GM12878 (cell line): Measurements from ENCODE around the gene C10orf67. TPM values are rescaled to one million over a fixed set of nuclear protein-coding genes. Genes with fewer than 3 reads are reported as not detected.
"Not testable (repeated sequence)": the region's sequence is repeated elsewhere in the genome, so short reads cannot be mapped to it uniquely, and the experiment has no call there.

Experiments used
- ATAC-seq: fragments of 200-7000 bp; cut with Tn5 transposase; 3 replicates; pipeline ENCODE4 v1.9.1; 2020; ENCODE audit warnings: mild to moderate bottlenecking, moderate library complexity
- BruUV-seq: library from RNA; stranded (reverse); fragments of 400-500 nt; replicated peaks from 2 replicates; lab custom pipeline; 2021; lab: Mats Ljungman, UMichigan
- CTCF ChIA-PET: fragments of 300-600 bp; sonication (Branson Sonifier 250); formaldehyde crosslinking; extraction: SDS; loops from one replicate; lab custom pipeline; 2021; ENCODE audit warnings: inconsistent platforms; lab: Yijun Ruan, JAX
- POLR2A ChIA-PET: fragments of 350-600 bp; formaldehyde crosslinking; extraction: SDS; loops from one replicate; lab custom pipeline; 2021; ENCODE audit warnings: inconsistent platforms; lab: Charles Lee
- RAD21 ChIA-PET: fragments of 300-600 bp; sonication (Branson Sonifier 250); formaldehyde crosslinking; loops from one replicate; lab custom pipeline; 2023; ENCODE audit warnings: antibody characterized with exemption; ENCODE audit not compliant: unreplicated experiment; lab: Charles Lee
- SMC1A ChIA-PET: fragments of 300-600 bp; sonication (Branson Sonifier 250); formaldehyde crosslinking; loops from one replicate; lab custom pipeline; 2023; ENCODE audit not compliant: unreplicated experiment, uncharacterized antibody; lab: Charles Lee
- DNase-seq: peaks from one replicate; pipeline ENCODE4 v3.0.0-alpha.2; 2011; ENCODE audit warnings: low read depth, low spot score
- FAIRE-seq: peaks from 3 replicates; lab custom pipeline; 2011; peaks lifted over from hg19 to GRCh38; lab: Jason Lieb, UNC
- H2AFZ ChIP-seq: 2 replicates; pipeline ENCODE4 v1.6.0; 2011; ENCODE audit warnings: low read depth, low read length, control low read depth; ENCODE audit not compliant: control insufficient read depth
- H3K27ac ChIP-seq: 2 replicates; pipeline ENCODE4 v1.5.1; 2011; ENCODE audit warnings: control low read depth; ENCODE audit not compliant: control insufficient read depth, insufficient read depth
- H3K27me3 ChIP-seq, 2 experiments: replicated peaks in 1 of 2; 2 replicates each; pipeline versions ENCODE4 v1.6.0 to v1.6.1; 2011; ENCODE audit warnings: low read length in 1 of 2; ENCODE audit not compliant: control insufficient read depth in 2 of 2, insufficient read depth in 2 of 2
- H3K36me3 ChIP-seq, 2 experiments: 2 replicates each; pipeline ENCODE4 v1.5.1; 2011; ENCODE audit warnings: low read length in 1 of 2; ENCODE audit not compliant: control insufficient read depth in 2 of 2, insufficient read depth in 2 of 2
- H3K4me1 ChIP-seq: 2 replicates; pipeline ENCODE4 v1.6.1; 2011; ENCODE audit warnings: mild to moderate bottlenecking, low read length, moderate library complexity, mixed read lengths; ENCODE audit not compliant: control insufficient read depth, insufficient read depth
- H3K4me2 ChIP-seq: 2 replicates; pipeline ENCODE4 v1.6.0; 2011; ENCODE audit warnings: control low read depth; ENCODE audit not compliant: control insufficient read depth, insufficient read depth
- H3K4me3 ChIP-seq: fragments of 200-600 bp; sonication (generic); 2 replicates; pipeline ENCODE4 v1.5.1; 2016
- H3K79me2 ChIP-seq: 2 replicates; pipeline ENCODE4 v1.6.0; 2011; ENCODE audit warnings: low read length; ENCODE audit not compliant: control insufficient read depth, insufficient read depth
- H3K9ac ChIP-seq: 2 replicates; pipeline ENCODE4 v1.8.0; 2011; ENCODE audit warnings: low read length, control low read depth, mixed read lengths; ENCODE audit not compliant: control insufficient read depth, insufficient read depth
- H3K9me3 ChIP-seq: replicated peaks from 3 replicates; pipeline ENCODE4 v1.5.1; 2011; ENCODE audit warnings: mild to moderate bottlenecking, low read length; ENCODE audit not compliant: control insufficient read depth, insufficient read depth
- H4K20me1 ChIP-seq: 2 replicates; pipeline ENCODE4 v1.6.0; 2011; ENCODE audit not compliant: control insufficient read depth, insufficient read depth
- ASH2L ChIP-seq: fragments of 300-600, 200-600 bp; sonication (generic); IDR thresholded peaks from 2 replicates; pipeline ENCODE4 v1.6.1; 2017; ENCODE audit warnings: low read depth, mild to moderate bottlenecking, borderline replicate concordance
- STAT1 ChIP-seq: fragments of 450-650 bp; conservative IDR thresholded peaks from 2 replicates; pipeline ENCODE4 v1.6.1; 2014; ENCODE audit warnings: antibody characterized with exemption, mild to moderate bottlenecking
- TBL1XR1 ChIP-seq: IDR thresholded peaks from 2 replicates; pipeline ENCODE4 v1.6.1; 2012; ENCODE audit warnings: low read depth, low read length, improper control_type of control experiment
- ZSCAN29 ChIP-seq: fragments of 450-650 bp; IDR thresholded peaks from 2 replicates; pipeline ENCODE4 v1.6.1; 2017; ENCODE audit warnings: mild to moderate bottlenecking, moderate library complexity
- WGBS: methylation state at CpG from one replicate; pipeline ENCODE4 v1.1.6; 2016; ENCODE audit warnings: low lambda C conversion rate; ENCODE audit not compliant: insufficient replicate concordance, insufficient coverage; ENCODE audit errors: missing lambda C conversion rate; 5-methylcytosine and 5-hydroxymethylcytosine counted together
- in situ Hi-C: fragments of 300-500 bp; cut with MboI; formaldehyde crosslinking; loops from 9 replicates; pipeline ENCODE4 v1.14.3; 2018; ENCODE audit warnings: mixed read lengths
- intact Hi-C: fragments of 100-400 bp; cut with micrococcal nuclease; formaldehyde crosslinking; loops from one replicate; pipeline ENCODE4 v1.14.2; 2022; ENCODE audit not compliant: unreplicated experiment
- polyA plus RNA-seq, 11 experiments: library from polyadenylated mRNA; depleted of rRNA in 4 of 11; unstranded in 6 of 11; stranded (reverse) in 5 of 11; fragments of >200 nt; fragmentation: Nextera tagmentation in 4 of 11; fragmentation: Illumina TruSeq in 1 of 11; extraction: Ambion mirVana in 4 of 11; extraction: Trizol in 1 of 11; gene quantifications; 1 replicate in 1 of 11; 2 replicates in 10 of 11; pipeline versions ENCODE4 v1.2.1 to v1.2.3, GENCODE V29; 2011 to 2016; ENCODE audit warnings: inconsistent platforms in 2 of 11, missing spikeins in 2 of 11, low read depth in 1 of 11
- total RNA-seq, 4 experiments: library from RNA; depleted of rRNA in 3 of 4; stranded (reverse); fragments of >200 nt in 3 of 4; fragmentation: Illumina TruSeq in 1 of 4; extraction: Trizol in 1 of 4; gene quantifications; 2 replicates each; pipeline versions ENCODE4 v1.2.1 to v1.2.3, GENCODE V29; 2013 to 2021
- TF ChIP-seq, protein P1 (sequence below): fragments of 150-350 bp; IDR thresholded peaks from 2 replicates; pipeline ENCODE4 v1.6.1; 2016; ENCODE audit warnings: low read depth, low read length

The C10orf67 gene
- total and polyA plus RNA-seq, 10 of the 15 experiments (the other 5 are each of a cell fraction or from before 2014, with no cell fraction given), result 0.06 TPM; not detected in 9

GRCh38 chr10:23258516-23258915 lies 86.1 kb downstream of the C10orf67 start (continued):
- TF ChIP-seq, protein P1, sequence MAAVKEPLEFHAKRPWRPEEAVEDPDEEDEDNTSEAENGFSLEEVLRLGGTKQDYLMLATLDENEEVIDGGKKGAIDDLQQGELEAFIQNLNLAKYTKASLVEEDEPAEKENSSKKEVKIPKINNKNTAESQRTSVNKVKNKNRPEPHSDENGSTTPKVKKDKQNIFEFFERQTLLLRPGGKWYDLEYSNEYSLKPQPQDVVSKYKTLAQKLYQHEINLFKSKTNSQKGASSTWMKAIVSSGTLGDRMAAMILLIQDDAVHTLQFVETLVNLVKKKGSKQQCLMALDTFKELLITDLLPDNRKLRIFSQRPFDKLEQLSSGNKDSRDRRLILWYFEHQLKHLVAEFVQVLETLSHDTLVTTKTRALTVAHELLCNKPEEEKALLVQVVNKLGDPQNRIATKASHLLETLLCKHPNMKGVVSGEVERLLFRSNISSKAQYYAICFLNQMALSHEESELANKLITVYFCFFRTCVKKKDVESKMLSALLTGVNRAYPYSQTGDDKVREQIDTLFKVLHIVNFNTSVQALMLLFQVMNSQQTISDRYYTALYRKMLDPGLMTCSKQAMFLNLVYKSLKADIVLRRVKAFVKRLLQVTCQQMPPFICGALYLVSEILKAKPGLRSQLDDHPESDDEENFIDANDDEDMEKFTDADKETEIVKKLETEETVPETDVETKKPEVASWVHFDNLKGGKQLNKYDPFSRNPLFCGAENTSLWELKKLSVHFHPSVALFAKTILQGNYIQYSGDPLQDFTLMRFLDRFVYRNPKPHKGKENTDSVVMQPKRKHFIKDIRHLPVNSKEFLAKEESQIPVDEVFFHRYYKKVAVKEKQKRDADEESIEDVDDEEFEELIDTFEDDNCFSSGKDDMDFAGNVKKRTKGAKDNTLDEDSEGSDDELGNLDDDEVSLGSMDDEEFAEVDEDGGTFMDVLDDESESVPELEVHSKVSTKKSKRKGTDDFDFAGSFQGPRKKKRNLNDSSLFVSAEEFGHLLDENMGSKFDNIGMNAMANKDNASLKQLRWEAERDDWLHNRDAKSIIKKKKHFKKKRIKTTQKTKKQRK, result no peak

DNA sequence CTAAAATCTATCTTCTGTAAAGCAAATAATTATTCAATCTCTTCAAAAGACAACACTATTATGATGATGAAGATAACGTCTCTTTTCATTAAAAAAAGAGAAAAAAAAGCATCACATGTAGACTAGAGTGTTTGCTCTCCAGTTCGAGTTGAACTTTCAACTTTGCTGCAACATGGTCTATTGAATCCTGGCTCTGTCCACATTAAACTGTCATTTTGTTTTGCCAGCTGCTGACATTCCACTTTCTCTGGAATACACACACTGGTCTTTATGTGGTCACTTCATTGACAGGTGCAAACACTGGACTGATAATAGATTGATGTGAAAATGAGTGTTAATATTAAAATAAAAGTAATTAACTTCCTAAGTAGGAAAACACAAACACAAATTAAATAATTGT lies 90.8 kb downstream of the C10orf67 start:
- Histone ChIP-seq H4K20me1 (no peaks in the 10 kb centered on the region), H3K4me2 (no peak overlapping the region), H3K27ac (no peak overlapping the region), H3K4me1 (no peaks in the 10 kb centered on the region), H2AFZ (no peak overlapping the region), H3K27me3 (no peaks in the 10 kb centered on the region; a peak in 1 of 4 replicates), H3K9ac (no peak overlapping the region), H3K4me3 (no peak overlapping the region), H3K9me3 (no peaks in the 10 kb centered on the region), H3K36me3 (no peaks in the 10 kb centered on the region), H3K79me2 (no peaks in the 10 kb centered on the region)
- no peak for FAIRE-seq
- no TSS peak for BruUV-seq
- intact Hi-C loops, result no loop called here
- TF ChIP-seq TBL1XR1, result no peak
- no peak for TF ChIP-seq ASH2L
- no peak for TF ChIP-seq STAT1
- TF ChIP-seq ZSCAN29, result no peak
- in situ Hi-C loops, result no loop called here
- 2% methylated on average over 2 of the region's 2 CpGs for WGBS
- RAD21 ChIA-PET, result no interaction called here
- DNase-seq, result no peak
- SMC1A ChIA-PET, result no interaction called here
- ATAC-seq, result no peak
- CTCF ChIA-PET, result no interaction called here
- POLR2A ChIA-PET, result no interaction called here

DNA sequence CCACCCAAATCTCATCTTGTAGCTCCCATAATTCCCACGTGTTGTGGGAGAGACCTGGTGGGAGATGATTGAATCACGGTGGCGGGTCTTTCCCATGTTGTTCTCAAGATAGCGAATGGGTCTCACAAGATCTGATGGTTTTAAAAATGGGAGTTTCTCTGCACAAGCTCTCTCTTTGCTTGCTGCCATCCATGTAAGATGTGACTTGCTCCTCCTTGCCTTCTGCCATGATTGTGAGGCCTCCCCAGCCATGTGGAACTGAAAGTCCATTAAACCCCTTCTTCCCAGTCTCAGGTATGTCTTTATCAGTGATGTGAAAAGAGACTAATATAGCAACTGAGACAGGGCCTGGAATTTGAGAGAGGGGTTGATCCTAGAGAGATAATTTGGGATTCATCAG lies 91.7 kb downstream of the C10orf67 start:
- intact Hi-C loops, H3K4me3 ChIP-seq, CTCF ChIA-PET, DNase-seq, H3K79me2 ChIP-seq, H3K9ac ChIP-seq, H3K27me3 ChIP-seq, H4K20me1 ChIP-seq, H3K9me3 ChIP-seq, H3K4me1 ChIP-seq, in situ Hi-C loops, H3K36me3 ChIP-seq, SMC1A ChIA-PET, POLR2A ChIA-PET, H2AFZ ChIP-seq, RAD21 ChIA-PET, BruUV-seq, FAIRE-seq, H3K27ac ChIP-seq, ATAC-seq, H3K4me2 ChIP-seq: not testable (repeated sequence)
- 13% methylated on average over 4 of the region's 4 CpGs for WGBS

GRCh38 chr10:23241779-23242178 lies 102.8 kb downstream of the C10orf67 start:
- H3K9me3 ChIP-seq, H3K36me3 ChIP-seq, intact Hi-C loops, H2AFZ ChIP-seq, RAD21 ChIA-PET, H3K27ac ChIP-seq, H3K4me1 ChIP-seq, H3K27me3 ChIP-seq, H3K4me2 ChIP-seq, ATAC-seq, H4K20me1 ChIP-seq, FAIRE-seq, BruUV-seq, in situ Hi-C loops, H3K9ac ChIP-seq, H3K79me2 ChIP-seq, DNase-seq, H3K4me3 ChIP-seq: not testable (repeated sequence)
- ChIA-PET POLR2A (interaction anchor here (0.7 kb wide), 1 partner anchor 42 kb away, joined by 3 read pairs; no protein-coding TSS in a partner anchor), SMC1A (interaction anchor here (0.5 kb wide), 1 partner anchor 1389 kb away, joined by 3 read pairs; no protein-coding TSS in a partner anchor), CTCF (interaction anchor here (1.5 kb wide), 1 partner anchor 85 kb away, joined by 4 read pairs; no protein-coding TSS in a partner anchor)
- whole genome bisulfite sequencing, result 0% methylated on average over 1 of the region's 1 CpG
